Endothelial cell of umbilical vein (primary cell): ENCODE data around the gene DUS1L. TPM values are rescaled to one million over a fixed set of nuclear protein-coding genes. Genes with fewer than 3 reads are reported as not detected.

Source experiments
- BruUV-seq: library from RNA; stranded (reverse); fragments of 400-500 nt; replicated peaks from 2 replicates; lab custom pipeline; 2021; lab: Mats Ljungman, UMichigan
- CTCF ChIA-PET: fragments of 300-600, 350-600 bp; sonication (Branson Sonifier 250); formaldehyde crosslinking; loops from one replicate; lab custom pipeline; 2021; ENCODE audit warnings: antibody characterized with exemption, inconsistent platforms; lab: Charles Lee
- POLR2A ChIA-PET: fragments of 300-600, 350-600 bp; sonication (Branson Sonifier 250); formaldehyde crosslinking; loops from one replicate; lab custom pipeline; 2021; ENCODE audit warnings: antibody characterized with exemption, inconsistent platforms; lab: Charles Lee
- DNase-seq: peaks from one replicate; pipeline ENCODE4 v3.0.0-alpha.2; 2011; ENCODE audit warnings: low read depth, low spot score
- FAIRE-seq: peaks from 2 replicates; lab custom pipeline; 2011; peaks lifted over from hg19 to GRCh38; lab: Jason Lieb, UNC
- H2AFZ ChIP-seq: 2 replicates; pipeline ENCODE4 v1.6.0; 2012; ENCODE audit warnings: low read depth, low read length, control low read depth, inconsistent platforms
- H3K27ac ChIP-seq: 2 replicates; pipeline ENCODE4 v1.5.1; 2011; ENCODE audit warnings: low read depth, mild to moderate bottlenecking, control low read depth, low read length, moderate library complexity; ENCODE audit not compliant: insufficient read depth
- H3K27me3 ChIP-seq, 2 experiments: 2 replicates each; pipeline versions ENCODE4 v1.6.0 to v1.6.1; 2011; ENCODE audit warnings: low read length in 2 of 2, mixed read lengths in 1 of 2; ENCODE audit not compliant: control insufficient read depth in 2 of 2, insufficient read depth in 2 of 2
- H3K36me3 ChIP-seq, 2 experiments: 2 replicates in 1 of 2; 3 replicates in 1 of 2; pipeline ENCODE4 v1.5.1; 2011; ENCODE audit warnings: low read length in 2 of 2, mild to moderate bottlenecking in 1 of 2, moderate library complexity in 1 of 2; ENCODE audit not compliant: control insufficient read depth in 2 of 2, insufficient read depth in 2 of 2; ENCODE audit errors: extremely low read depth in 1 of 2
- H3K4me1 ChIP-seq: 3 replicates; pipeline ENCODE4 v1.5.1; 2011; ENCODE audit warnings: mild to moderate bottlenecking, low read length; ENCODE audit not compliant: control insufficient read depth, insufficient read depth; ENCODE audit errors: extremely low read depth
- H3K4me2 ChIP-seq: 2 replicates; pipeline ENCODE4 v1.6.1; 2011; ENCODE audit warnings: low read length, control low read depth, mixed read lengths; ENCODE audit not compliant: insufficient read depth
- H3K4me3 ChIP-seq, 3 experiments: fragments of 200-600 bp in 1 of 3; sonication (generic), shearing (Covaris generic) in 1 of 3; replicated peaks in 1 of 3; 2 replicates each; pipeline ENCODE4 v1.5.1; 2011 to 2016; ENCODE audit warnings: control low read depth in 3 of 3, low read length in 3 of 3, mild to moderate bottlenecking in 2 of 3, inconsistent platforms in 1 of 3, low read depth in 1 of 3, moderate library complexity in 1 of 3; ENCODE audit not compliant: insufficient read depth in 1 of 3
- H3K79me2 ChIP-seq: 2 replicates; pipeline ENCODE4 v1.6.0; 2012; ENCODE audit warnings: low read length, inconsistent platforms; ENCODE audit not compliant: control insufficient read depth, insufficient read depth
- H3K9ac ChIP-seq: replicated peaks from 2 replicates; pipeline ENCODE3; 2011; ENCODE audit warnings: low read length, control low read depth; ENCODE audit not compliant: insufficient read depth; ENCODE audit errors: extremely low read depth
- H3K9me1 ChIP-seq: replicated peaks from 3 replicates; pipeline ENCODE4 v1.6.0; 2011; ENCODE audit warnings: mild to moderate bottlenecking, low read length; ENCODE audit not compliant: control insufficient read depth, insufficient read depth; ENCODE audit errors: extremely low read depth
- H3K9me3 ChIP-seq: replicated peaks from 2 replicates; pipeline ENCODE4 v1.5.1; 2012; ENCODE audit warnings: low read length, inconsistent platforms; ENCODE audit not compliant: control insufficient read depth, insufficient read depth
- H4K20me1 ChIP-seq: replicated peaks from 2 replicates; pipeline ENCODE3; 2011; ENCODE audit warnings: mild to moderate bottlenecking, low read length; ENCODE audit not compliant: control insufficient read depth, insufficient read depth; ENCODE audit errors: extremely low read depth
- EZH2 ChIP-seq: IDR thresholded peaks from 2 replicates; pipeline ENCODE4 v1.6.1; 2012; ENCODE audit warnings: borderline replicate concordance, low read depth, mild to moderate bottlenecking, moderate library complexity, low read length, inconsistent platforms; ENCODE audit not compliant: severe bottlenecking
- FOS ChIP-seq: IDR thresholded peaks from 2 replicates; pipeline ENCODE4 v1.6.1; 2011; ENCODE audit warnings: mild to moderate bottlenecking, low read length, moderate library complexity, borderline replicate concordance; ENCODE audit not compliant: insufficient read depth
- GATA2 ChIP-seq: IDR thresholded peaks from 2 replicates; pipeline ENCODE4 v1.7.0; 2011; ENCODE audit warnings: low read depth, mild to moderate bottlenecking, moderate library complexity, mixed read lengths, low read length; ENCODE audit not compliant: insufficient read length, insufficient read depth
- JUN ChIP-seq: IDR thresholded peaks from 2 replicates; pipeline ENCODE4 v1.6.1; 2011; ENCODE audit warnings: borderline replicate concordance, low read depth; ENCODE audit not compliant: insufficient read length, insufficient read depth
- MYC ChIP-seq: IDR thresholded peaks from one replicate; pipeline ENCODE4 v1.6.1; 2011; ENCODE audit warnings: mild to moderate bottlenecking, low read depth, low read length
- POLR2A ChIP-seq: IDR thresholded peaks from 2 replicates; pipeline ENCODE4 v1.6.1; 2012; ENCODE audit warnings: low read depth, mild to moderate bottlenecking, control low read depth, low read length
- POLR2AphosphoS5 ChIP-seq: IDR thresholded peaks from 2 replicates; pipeline ENCODE4 v1.6.1; 2012; ENCODE audit warnings: low read depth, mild to moderate bottlenecking, control low read depth, low read length, moderate library complexity; ENCODE audit not compliant: insufficient read depth
- dilution Hi-C: fragments of 300-500 bp; cut with MboI; formaldehyde crosslinking; loops from one replicate; pipeline ENCODE4 v1.15.0; 2019; ENCODE audit warnings: low sequenced_read_pairs; ENCODE audit not compliant: extremely low pct_ligation_motif_present
- intact Hi-C: fragments of 100-400 bp; cut with micrococcal nuclease; formaldehyde crosslinking; loops from one replicate; pipeline ENCODE4 v1.10.0; 2022
- polyA plus RNA-seq, 4 experiments: library from polyadenylated mRNA; depleted of rRNA in 3 of 4; stranded (reverse) in 3 of 4; unstranded in 1 of 4; fragments of >200 nt; gene quantifications; 2 replicates each; pipeline versions ENCODE4 v1.2.1 to v1.2.3, GENCODE V29; 2011 to 2012; ENCODE audit warnings: missing spikeins in 1 of 4
- total RNA-seq: library from RNA; stranded (reverse); gene quantifications from 2 replicates; pipeline ENCODE4 v1.2.3, GENCODE V29; 2021
- TF ChIP-seq, protein P1 (sequence below): IDR thresholded peaks from 2 replicates; pipeline ENCODE4 v1.6.1; 2011; ENCODE audit not compliant: insufficient read depth, insufficient read length
- TF ChIP-seq, protein P2 (sequence below), 2 donors: IDR thresholded peaks; 1 replicate in 1 of 2; 2 replicates in 1 of 2; pipeline ENCODE4 v1.5.1; 2011; ENCODE audit warnings: low read length in 2 of 2, mild to moderate bottlenecking in 2 of 2, moderate library complexity in 2 of 2, control low read depth in 1 of 2, inconsistent platforms in 1 of 2, low read depth in 1 of 2; ENCODE audit not compliant: insufficient read depth in 1 of 2; ENCODE audit errors: extremely low read depth in 1 of 2

Gene DUS1L
- total and polyA plus RNA-seq, 2 donors (not counting 3 experiments of a cell fraction or from before 2014, with no cell fraction given) = 60.1 to 92.9 TPM

DNA sequence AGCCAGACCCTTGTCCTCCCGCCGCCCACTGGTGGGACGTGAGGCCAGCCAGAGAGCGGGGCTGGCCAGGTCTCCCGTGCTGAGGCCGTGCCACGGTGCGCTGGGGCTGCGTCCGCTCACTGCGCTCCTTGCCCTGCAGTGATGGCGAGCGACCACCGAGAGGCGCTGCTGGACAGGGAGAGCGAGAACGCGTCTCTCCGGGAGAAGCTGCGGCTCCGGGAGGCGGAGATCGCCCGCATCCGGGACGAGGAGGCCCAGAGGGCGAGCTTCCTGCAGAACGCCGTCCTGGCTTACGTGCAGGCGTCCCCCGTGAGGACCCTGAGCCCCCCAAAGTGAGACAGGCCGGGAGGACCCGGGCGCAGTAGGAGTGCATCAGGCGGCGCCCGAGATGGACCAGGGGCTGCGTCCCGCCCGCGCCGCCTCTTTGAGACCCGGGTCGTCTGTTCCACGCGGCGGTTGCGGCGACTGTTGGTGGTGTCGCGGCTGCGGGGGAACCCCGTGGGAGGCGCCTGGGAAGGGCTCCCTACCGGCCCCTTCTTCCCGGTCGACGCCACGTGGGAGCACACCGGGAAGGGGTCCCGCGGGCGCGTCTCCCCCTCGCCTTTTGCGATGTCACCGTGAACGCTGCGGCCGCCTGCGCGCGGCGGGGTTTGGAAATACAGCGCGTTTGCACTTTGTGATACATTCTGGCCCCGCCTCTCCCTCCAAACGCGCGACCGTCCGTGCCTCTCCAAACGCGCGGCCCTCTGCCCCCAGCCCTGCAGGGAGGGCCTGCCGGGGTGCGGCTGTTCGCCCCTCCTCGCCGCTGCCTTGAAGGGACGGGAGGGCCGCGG is 34.9 kb downstream of the DUS1L start:
- DNase-seq (peak; percentile 81), FAIRE-seq (peak; percentile 97)
- peak overlapping the region; percentile 79 for H3K4me2 ChIP-seq
- H4K20me1 ChIP-seq = no peaks in the 10 kb centered on the region
- H2AFZ ChIP-seq = peak overlapping the region; percentile 92
- POLR2A ChIA-PET = no interaction called here
- no peaks in the 10 kb centered on the region for H3K36me3 ChIP-seq
- peak overlapping the region; percentile 41 for H3K9ac ChIP-seq
- H3K27ac ChIP-seq = no peak overlapping the region
- no peaks in the 10 kb centered on the region for H3K9me1 ChIP-seq
- H3K9me3 ChIP-seq = no peaks in the 10 kb centered on the region
- CTCF ChIA-PET = interaction anchor here (0.5 to 4.2 kb wide), 62 partner anchors 10 to 308 kb away, joined by 3 to 127 read pairs (median 4); partner anchors contain the start of genes CCDC57, CENPX, CSNK1D and FASN
- TF ChIP-seq FOS (no peak), EZH2 (no peak), POLR2A (no peak), JUN (no peak), MYC (no peak), POLR2AphosphoS5 (peak; percentile 41), GATA2 (no peak)
- TF ChIP-seq, protein P1, sequence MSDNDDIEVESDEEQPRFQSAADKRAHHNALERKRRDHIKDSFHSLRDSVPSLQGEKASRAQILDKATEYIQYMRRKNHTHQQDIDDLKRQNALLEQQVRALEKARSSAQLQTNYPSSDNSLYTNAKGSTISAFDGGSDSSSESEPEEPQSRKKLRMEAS = no peak
- TF ChIP-seq, protein P2, sequence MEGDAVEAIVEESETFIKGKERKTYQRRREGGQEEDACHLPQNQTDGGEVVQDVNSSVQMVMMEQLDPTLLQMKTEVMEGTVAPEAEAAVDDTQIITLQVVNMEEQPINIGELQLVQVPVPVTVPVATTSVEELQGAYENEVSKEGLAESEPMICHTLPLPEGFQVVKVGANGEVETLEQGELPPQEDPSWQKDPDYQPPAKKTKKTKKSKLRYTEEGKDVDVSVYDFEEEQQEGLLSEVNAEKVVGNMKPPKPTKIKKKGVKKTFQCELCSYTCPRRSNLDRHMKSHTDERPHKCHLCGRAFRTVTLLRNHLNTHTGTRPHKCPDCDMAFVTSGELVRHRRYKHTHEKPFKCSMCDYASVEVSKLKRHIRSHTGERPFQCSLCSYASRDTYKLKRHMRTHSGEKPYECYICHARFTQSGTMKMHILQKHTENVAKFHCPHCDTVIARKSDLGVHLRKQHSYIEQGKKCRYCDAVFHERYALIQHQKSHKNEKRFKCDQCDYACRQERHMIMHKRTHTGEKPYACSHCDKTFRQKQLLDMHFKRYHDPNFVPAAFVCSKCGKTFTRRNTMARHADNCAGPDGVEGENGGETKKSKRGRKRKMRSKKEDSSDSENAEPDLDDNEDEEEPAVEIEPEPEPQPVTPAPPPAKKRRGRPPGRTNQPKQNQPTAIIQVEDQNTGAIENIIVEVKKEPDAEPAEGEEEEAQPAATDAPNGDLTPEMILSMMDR (IDR thresholded peaks at IDR 0.05; ENCODE audit: extremely low read depth in 1 of 2, insufficient read depth in 1 of 2, low read depth in 1 of 2, low read length in 2 of 2) = peak; percentile 82 to 98
- intact Hi-C loops = loop anchor here (1.0 to 10.0 kb wide), 4 partner anchors 68 to 384 kb away; partner anchors contain the start of genes FASN, HEXD and OGFOD3
- peak overlapping the region; percentile 51 to 78 (median 53) for H3K4me3 ChIP-seq
- dilution Hi-C loops = no loop called here
- TSS peak; percentile 36 for BruUV-seq
- H3K4me1 ChIP-seq = peaks cover 10% of the 10 kb centered on the region
- peaks cover 4% of the 10 kb centered on the region for H3K79me2 ChIP-seq
- no peaks in the 10 kb centered on the region for H3K27me3 ChIP-seq
